Stimulated activated naive CD8-positive, alpha-beta T cell treated with anti-CD3 and anti-CD28 coated beads, Interleukin-15, amount 100 ng/mL, for 72 hours (primary cell): ENCODE results near the gene IL1RAPL1.

ENCODE experiments used
- ATAC-seq: fragments of 150-1000 bp; cut with Tn5 transposase; 2 replicates; pipeline ENCODE4 v1.10.0; 2021; ENCODE audit warnings: mild to moderate bottlenecking, moderate library complexity
- DNase-seq, 2 donors: peaks; one replicate each; pipeline ENCODE4 v3.0.0; 2021 to 2022
- H3K27ac Mint-ChIP-seq, 2 donors: one replicate each; pipeline ENCODE4 v1.8.0; 2022; ENCODE audit warnings: mild to moderate bottlenecking in 2 of 2, mixed read lengths in 2 of 2, moderate library complexity in 2 of 2
- H3K27me3 Mint-ChIP-seq: one replicate; pipeline ENCODE4 v1.8.0; 2022; ENCODE audit warnings: mixed read lengths
- H3K4me1 Mint-ChIP-seq: one replicate; pipeline ENCODE4 v1.8.0; 2022; ENCODE audit warnings: mild to moderate bottlenecking, mixed read lengths
- H3K4me3 Mint-ChIP-seq, 2 donors: one replicate each; pipeline ENCODE4 v1.8.0; 2022; ENCODE audit warnings: mild to moderate bottlenecking in 2 of 2, mixed read lengths in 2 of 2, moderate library complexity in 1 of 2
- H3K9me3 Mint-ChIP-seq, 2 donors: one replicate each; pipeline ENCODE4 v1.8.0; 2022; ENCODE audit warnings: mixed read lengths in 2 of 2

Gene IL1RAPL1

DNA sequence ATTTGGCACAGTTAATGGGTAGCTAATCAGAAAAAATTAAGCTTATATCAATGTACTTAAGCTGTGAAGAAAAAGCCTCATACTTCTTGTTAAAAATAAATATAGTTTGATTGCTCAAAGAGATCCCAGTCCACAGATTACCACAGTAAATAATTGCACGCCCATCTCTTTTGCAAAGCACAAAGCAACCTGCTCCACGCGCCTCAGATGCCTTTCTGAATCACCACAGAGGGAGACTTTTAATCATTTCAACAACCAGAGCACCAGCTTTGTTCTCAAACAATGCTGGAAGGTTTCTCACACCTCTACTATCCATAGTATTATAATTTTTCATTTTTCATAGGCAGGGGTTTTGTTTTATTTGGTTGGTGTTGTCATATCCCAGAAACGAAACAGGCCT lies 1289.5 kb downstream of the IL1RAPL1 start:
- Mint-ChIP-seq H3K9me3 (no peaks in the 10 kb centered on the region), H3K27me3 (no peaks in the 10 kb centered on the region), H3K27ac (no peak overlapping the region), H3K4me1 (no peaks in the 10 kb centered on the region), H3K4me3 (no peak overlapping the region)
- ATAC-seq, result no peak
- no peak for DNase-seq

DNA sequence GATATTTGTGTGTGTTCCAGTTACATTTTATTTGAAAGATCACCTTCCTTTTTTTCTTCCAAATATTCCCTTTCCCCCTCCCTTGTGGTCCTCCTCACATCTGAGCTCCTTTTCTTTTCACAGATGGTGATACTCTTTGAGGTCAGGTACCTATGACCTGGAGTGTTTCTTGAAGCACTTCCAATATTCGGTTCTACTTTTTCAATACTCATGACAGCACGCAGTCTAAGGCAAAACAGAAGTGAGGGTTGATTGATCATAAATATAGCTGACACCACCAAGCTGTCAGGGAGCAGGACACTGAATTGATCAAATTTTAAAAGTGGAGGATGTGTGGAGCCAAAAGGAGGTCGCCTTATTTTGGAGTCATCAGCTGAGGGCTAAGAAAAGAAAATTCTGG lies 1293.7 kb downstream of the IL1RAPL1 start:
- no peak for DNase-seq
- H3K27ac Mint-ChIP-seq, result no peak overlapping the region
- H3K9me3 Mint-ChIP-seq, result peaks cover 7 to 13% of the 10 kb centered on the region in 2 donors
- no peaks in the 10 kb centered on the region for H3K4me1 Mint-ChIP-seq
- no peak for ATAC-seq
- no peak overlapping the region for H3K4me3 Mint-ChIP-seq
- H3K27me3 Mint-ChIP-seq, result no peaks in the 10 kb centered on the region

GRCh38 chrX:29890004-29890403 lies 1302.8 kb downstream of the IL1RAPL1 start:
- Mint-ChIP-seq H3K27ac (no peak overlapping the region), H3K27me3 (no peaks in the 10 kb centered on the region), H3K4me3 (no peak overlapping the region), H3K9me3 (peaks cover 0 to 4% of the 10 kb centered on the region in 2 donors), H3K4me1 (no peaks in the 10 kb centered on the region)
- no peak for DNase-seq
- no peak for ATAC-seq

GRCh38 chrX:29890646-29891200 lies 1303.5 kb downstream of the IL1RAPL1 start:
- H3K27me3 Mint-ChIP-seq, result no peaks in the 10 kb centered on the region
- no peak overlapping the region for H3K27ac Mint-ChIP-seq
- ATAC-seq (no peak), DNase-seq (no peak)
- no peaks in the 10 kb centered on the region for H3K4me1 Mint-ChIP-seq
- H3K4me3 Mint-ChIP-seq, result no peak overlapping the region
- no peaks in the 10 kb centered on the region for H3K9me3 Mint-ChIP-seq

GRCh38 chrX:29902004-29902403 lies 1314.8 kb downstream of the IL1RAPL1 start:
- no peaks in the 10 kb centered on the region for H3K27me3 Mint-ChIP-seq
- DNase-seq (no peak), ATAC-seq (no peak)
- H3K4me1 Mint-ChIP-seq, result no peaks in the 10 kb centered on the region
- no peak overlapping the region for H3K27ac Mint-ChIP-seq
- H3K4me3 Mint-ChIP-seq, result no peak overlapping the region
- H3K9me3 Mint-ChIP-seq, result no peaks in the 10 kb centered on the region

GRCh38 chrX:29903360-29903759 lies 1316.1 kb downstream of the IL1RAPL1 start:
- Mint-ChIP-seq H3K27me3 (no peaks in the 10 kb centered on the region), H3K9me3 (no peaks in the 10 kb centered on the region), H3K4me3 (no peak overlapping the region), H3K4me1 (no peaks in the 10 kb centered on the region), H3K27ac (no peak overlapping the region)
- ATAC-seq (no peak), DNase-seq (no peak)

GRCh38 chrX:29911673-29912072 lies 1324.4 kb downstream of the IL1RAPL1 start:
- Mint-ChIP-seq H3K4me3 (no peak overlapping the region), H3K27me3 (no peaks in the 10 kb centered on the region), H3K9me3 (no peaks in the 10 kb centered on the region), H3K4me1 (no peaks in the 10 kb centered on the region), H3K27ac (no peak overlapping the region)
- DNase-seq (no peak), ATAC-seq (no peak)

DNA sequence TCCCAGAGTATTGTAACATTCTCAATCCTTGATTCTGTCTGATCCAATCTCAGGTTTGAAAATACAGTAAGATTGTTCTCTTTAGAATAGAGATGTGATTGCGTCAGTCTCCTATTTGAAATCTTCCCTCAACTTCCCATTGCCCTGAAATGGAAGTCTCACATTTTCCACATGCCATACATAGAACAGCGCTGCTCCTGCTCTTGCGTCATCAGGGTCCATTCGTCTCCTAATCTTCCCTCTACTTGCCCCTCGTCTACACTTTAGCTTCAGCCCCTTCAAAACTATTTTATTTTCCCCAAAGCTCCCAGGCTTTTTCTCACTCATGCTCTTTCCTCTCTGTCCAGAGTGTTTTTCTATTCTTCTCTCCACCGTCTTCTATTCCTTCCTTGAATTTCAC lies 1326.4 kb downstream of the IL1RAPL1 start:
- Mint-ChIP-seq H3K27me3 (no peaks in the 10 kb centered on the region), H3K9me3 (no peaks in the 10 kb centered on the region), H3K4me1 (no peaks in the 10 kb centered on the region), H3K27ac (no peak overlapping the region), H3K4me3 (no peak overlapping the region)
- ATAC-seq, result no peak
- DNase-seq, result no peak

DNA sequence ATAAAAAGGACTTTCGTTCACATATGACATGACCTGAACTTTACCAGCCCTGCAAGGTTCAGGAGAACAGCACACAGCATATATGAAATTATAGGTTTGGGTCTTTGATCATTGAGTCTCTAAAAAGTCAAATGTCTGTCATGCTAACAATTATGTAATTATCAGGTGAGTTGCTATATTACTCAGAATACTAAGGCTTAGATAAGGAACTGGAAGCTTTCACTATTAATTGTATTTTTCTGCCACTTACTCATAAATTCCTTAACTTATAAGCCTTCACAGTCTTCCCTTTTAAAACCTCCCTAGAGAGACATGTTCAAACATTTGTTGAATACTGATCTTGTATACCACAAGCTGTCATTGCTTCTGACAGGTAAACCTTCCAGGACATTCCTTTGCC lies 1335.4 kb downstream of the IL1RAPL1 start:
- no peak for ATAC-seq
- no peak for DNase-seq
- Mint-ChIP-seq H3K27ac (no peak overlapping the region), H3K4me1 (no peaks in the 10 kb centered on the region), H3K27me3 (no peaks in the 10 kb centered on the region), H3K4me3 (no peak overlapping the region), H3K9me3 (no peaks in the 10 kb centered on the region)

DNA sequence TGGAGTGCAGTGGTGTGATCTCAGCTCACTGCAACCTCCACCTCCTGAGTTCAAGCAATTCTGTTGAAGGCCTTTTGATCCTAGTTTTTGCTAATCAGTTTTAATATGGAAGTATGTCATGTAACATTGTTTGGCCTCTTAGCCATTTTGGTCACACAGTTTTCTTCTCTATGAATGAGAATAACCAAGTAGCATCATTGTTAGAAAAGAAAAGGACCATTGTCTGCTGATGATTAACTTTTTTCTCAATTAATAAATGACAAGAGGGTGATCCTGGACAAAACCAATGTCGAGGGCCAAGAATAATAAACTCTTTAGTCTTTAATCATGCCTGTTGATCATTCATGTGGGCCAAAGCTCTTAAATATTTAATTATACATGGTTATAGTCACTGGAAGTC lies 1338.8 kb downstream of the IL1RAPL1 start:
- Mint-ChIP-seq H3K9me3 (no peaks in the 10 kb centered on the region), H3K27ac (no peak overlapping the region), H3K27me3 (no peaks in the 10 kb centered on the region), H3K4me3 (no peak overlapping the region), H3K4me1 (no peaks in the 10 kb centered on the region)
- no peak for ATAC-seq
- DNase-seq, result no peak

DNA sequence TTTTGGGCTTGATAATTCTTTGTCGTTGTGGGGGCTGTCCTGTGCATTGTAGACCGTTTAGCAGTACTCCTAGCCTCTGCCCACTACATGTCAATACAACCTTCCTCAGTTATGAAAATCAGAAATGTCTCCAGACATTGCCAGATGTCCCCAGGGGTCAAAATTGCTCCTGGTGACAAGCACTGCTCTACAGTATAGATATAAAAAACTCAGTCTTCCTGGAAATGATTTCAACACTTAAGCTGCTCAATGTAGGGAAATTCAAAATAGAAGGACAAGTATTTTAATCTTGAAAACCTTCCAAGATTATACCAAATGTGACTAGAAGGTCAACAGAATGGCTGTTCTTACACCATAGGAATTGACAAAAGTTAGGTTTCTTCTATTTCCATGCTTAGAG lies 1339.4 kb downstream of the IL1RAPL1 start:
- no peak overlapping the region for H3K4me3 Mint-ChIP-seq

GRCh38 chrX:29935455-29935854 lies 1348.2 kb downstream of the IL1RAPL1 start:
- Mint-ChIP-seq H3K27ac (no peak overlapping the region), H3K27me3 (no peaks in the 10 kb centered on the region), H3K9me3 (no peaks in the 10 kb centered on the region), H3K4me3 (no peak overlapping the region), H3K4me1 (no peaks in the 10 kb centered on the region)
- DNase-seq, result no peak
- ATAC-seq, result no peak

More for the DNA sequence above, 1339.4 kb downstream of the IL1RAPL1 start:
- Mint-ChIP-seq H3K4me1 (no peaks in the 10 kb centered on the region), H3K9me3 (no peaks in the 10 kb centered on the region), H3K27me3 (no peaks in the 10 kb centered on the region), H3K27ac (no peak overlapping the region)
- DNase-seq (no peak), ATAC-seq (no peak)

- DNase-seq (no peak), ATAC-seq (no peak)
- H3K27me3 Mint-ChIP-seq, result no peaks in the 10 kb centered on the region
- no peak overlapping the region for H3K4me3 Mint-ChIP-seq
- H3K4me1 Mint-ChIP-seq, result no peaks in the 10 kb centered on the region
- H3K9me3 Mint-ChIP-seq, result no peaks in the 10 kb centered on the region
- no peak overlapping the region for H3K27ac Mint-ChIP-seq
Observed at GRCh38 chrX:29940750-29941149, 1353.5 kb downstream of the IL1RAPL1 start.

DNA sequence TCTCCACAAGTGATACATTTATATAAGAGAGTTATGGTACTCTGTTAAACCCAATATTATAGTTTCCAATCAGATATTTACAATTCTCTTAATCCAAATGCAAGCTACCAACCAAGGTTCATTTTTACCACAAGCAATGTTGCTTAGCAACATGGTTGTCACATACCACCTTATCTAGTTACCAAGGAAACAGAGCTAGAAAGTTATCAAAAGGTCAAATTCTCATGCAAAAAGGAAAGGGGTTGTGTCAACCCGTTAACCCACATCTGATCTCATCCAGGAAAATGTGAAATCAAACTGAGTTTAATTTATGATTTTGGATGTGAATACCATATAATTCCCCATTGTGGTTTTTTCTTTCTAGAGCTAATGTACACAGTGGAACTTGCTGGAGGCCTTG lies 1354.0 kb downstream of the IL1RAPL1 start:
- Mint-ChIP-seq H3K4me3 (no peak overlapping the region), H3K27ac (no peak overlapping the region), H3K9me3 (no peaks in the 10 kb centered on the region)

GRCh38 chrX:29947225-29947624 lies 1360.0 kb downstream of the IL1RAPL1 start:
- no peaks in the 10 kb centered on the region for H3K27me3 Mint-ChIP-seq

More for the DNA sequence above, 1354.0 kb downstream of the IL1RAPL1 start:
- DNase-seq (no peak), ATAC-seq (no peak)
- no peaks in the 10 kb centered on the region for H3K27me3 Mint-ChIP-seq
- no peaks in the 10 kb centered on the region for H3K4me1 Mint-ChIP-seq

GRCh38 chrX:29948653-29949052 lies 1361.4 kb downstream of the IL1RAPL1 start:
- Mint-ChIP-seq H3K4me3 (no peak overlapping the region), H3K27me3 (no peaks in the 10 kb centered on the region), H3K27ac (no peak overlapping the region), H3K4me1 (no peaks in the 10 kb centered on the region), H3K9me3 (no peaks in the 10 kb centered on the region)
- DNase-seq (no peak), ATAC-seq (no peak)

More at GRCh38 chrX:29947225-29947624, 1360.0 kb downstream of the IL1RAPL1 start:
- H3K9me3 Mint-ChIP-seq, result no peaks in the 10 kb centered on the region
- no peak for ATAC-seq
- no peak overlapping the region for H3K27ac Mint-ChIP-seq
- no peaks in the 10 kb centered on the region for H3K4me1 Mint-ChIP-seq
- H3K4me3 Mint-ChIP-seq, result no peak overlapping the region
- DNase-seq, result no peak

DNA sequence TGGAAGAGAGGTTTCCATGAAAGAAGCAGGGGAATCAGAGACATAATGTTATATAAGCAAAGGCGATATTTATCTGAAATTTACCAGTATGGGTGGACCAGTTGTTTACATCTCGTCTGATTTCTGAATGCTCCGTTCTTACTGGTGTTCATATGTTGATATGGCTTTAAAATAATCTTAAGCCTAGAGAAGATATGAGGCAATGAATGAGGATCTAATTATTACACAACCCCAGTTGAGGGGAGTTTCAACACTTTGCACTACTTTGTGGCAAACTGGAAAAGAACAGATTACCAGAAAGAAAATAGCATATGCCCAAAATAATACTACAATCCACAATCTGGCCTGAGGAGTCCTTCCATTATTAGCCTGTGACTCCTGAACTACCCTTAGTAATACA lies 1364.8 kb downstream of the IL1RAPL1 start:
- Mint-ChIP-seq H3K27ac (no peak overlapping the region), H3K4me3 (no peak overlapping the region), H3K9me3 (no peaks in the 10 kb centered on the region), H3K4me1 (no peaks in the 10 kb centered on the region), H3K27me3 (no peaks in the 10 kb centered on the region)
- ATAC-seq, result no peak
- DNase-seq, result no peak
